ENCODE measurements around the gene C12orf42. TPM values are rescaled to one million over a fixed set of nuclear protein-coding genes. Genes with fewer than 3 reads are reported as not detected.

Gene C12orf42
- total RNA-seq, 4 donors from 2014 or later = 0.21 TPM; not detected in 3

- TF ChIP-seq CTCF (IDR thresholded peaks at IDR 0.05) (no peak), POLR2A (IDR thresholded peaks at IDR 0.05) (no peak)
- DNase-seq = no peak
- H3K27me3 ChIP-seq = no peaks in the 10 kb centered on the region
- no peaks in the 10 kb centered on the region for H3K36me3 ChIP-seq
- H3K27ac ChIP-seq = no peak overlapping the region
- intact Hi-C loops (cut with DNase I; ENCODE audit: low total_unique reads) = no loop called here
- no peaks in the 10 kb centered on the region for H3K9me3 ChIP-seq
- no peak overlapping the region for H3K4me3 ChIP-seq
- H3K4me1 ChIP-seq = no peaks in the 10 kb centered on the region
Observed at GRCh38 chr12:103350116-103350515, 145.7 kb downstream of the C12orf42 start.

GRCh38 chr12:103348935-103349334, 146.8 kb downstream of the C12orf42 start:
- H3K36me3 ChIP-seq = no peaks in the 10 kb centered on the region
- H3K27me3 ChIP-seq = no peaks in the 10 kb centered on the region
- DNase-seq = no peak
- intact Hi-C loops (cut with DNase I; ENCODE audit: low total_unique reads) = no loop called here
- no peak overlapping the region for H3K4me3 ChIP-seq
- H3K27ac ChIP-seq = no peak overlapping the region
- no peak for TF ChIP-seq CTCF (IDR thresholded peaks at IDR 0.05)
- no peak for TF ChIP-seq POLR2A (IDR thresholded peaks at IDR 0.05)
- H3K4me1 ChIP-seq = no peaks in the 10 kb centered on the region
- no peaks in the 10 kb centered on the region for H3K9me3 ChIP-seq

GRCh38 chr12:103336940-103337339, 158.8 kb downstream of the C12orf42 start:
- Histone ChIP-seq H3K9me3 (no peaks in the 10 kb centered on the region), H3K27ac (no peak overlapping the region), H3K4me3 (no peak overlapping the region), H3K4me1 (no peaks in the 10 kb centered on the region), H3K27me3 (no peaks in the 10 kb centered on the region), H3K36me3 (no peaks in the 10 kb centered on the region)
- no peak for DNase-seq
- intact Hi-C loops (cut with DNase I; ENCODE audit: low total_unique reads) = no loop called here
- TF ChIP-seq CTCF (IDR thresholded peaks at IDR 0.05) = no peak
- no peak for TF ChIP-seq POLR2A (IDR thresholded peaks at IDR 0.05)

GRCh38 chr12:103334466-103334865, 161.3 kb downstream of the C12orf42 start:
- intact Hi-C loops (cut with DNase I; ENCODE audit: low total_unique reads) = no loop called here
- TF ChIP-seq CTCF (IDR thresholded peaks at IDR 0.05) (no peak), POLR2A (IDR thresholded peaks at IDR 0.05) (no peak)
- Histone ChIP-seq H3K4me1 (no peaks in the 10 kb centered on the region), H3K4me3 (no peak overlapping the region), H3K9me3 (no peaks in the 10 kb centered on the region), H3K27me3 (no peaks in the 10 kb centered on the region), H3K36me3 (no peaks in the 10 kb centered on the region), H3K27ac (no peak overlapping the region)
- DNase-seq = no peak

GRCh38 chr12:103333676-103334075, 162.1 kb downstream of the C12orf42 start:
- Histone ChIP-seq H3K4me1 (no peaks in the 10 kb centered on the region), H3K27ac (no peak overlapping the region), H3K36me3 (no peaks in the 10 kb centered on the region), H3K27me3 (no peaks in the 10 kb centered on the region), H3K4me3 (no peak overlapping the region), H3K9me3 (no peaks in the 10 kb centered on the region)
- intact Hi-C loops (cut with DNase I; ENCODE audit: low total_unique reads) = no loop called here
- TF ChIP-seq CTCF (IDR thresholded peaks at IDR 0.05) (no peak), POLR2A (IDR thresholded peaks at IDR 0.05) (no peak)
- DNase-seq = no peak

Measured in uterus (tissue), 4 donors.